Thyroid gland (tissue), 4 donors: ENCODE results near the gene ATL2.

ENCODE experiments used
- POLR2A ChIP-seq, 2 donors: fragments of 450-650 bp; IDR thresholded peaks; one replicate each; pipeline ENCODE4 v1.6.1; 2017; ENCODE audit warnings: antibody characterized with exemption in 2 of 2, mild to moderate bottlenecking in 2 of 2, moderate library complexity in 1 of 2
- TF ChIP-seq, protein P1 (sequence below), 6 experiments: fragments of 200-600 bp in 3 of 6; fragments of 450-650 bp in 3 of 6; sonication (generic) in 3 of 6; IDR thresholded peaks; one replicate each; pipeline ENCODE4 v1.5.1; 2016 to 2019; ENCODE audit warnings: antibody characterized with exemption in 6 of 6, mild to moderate bottlenecking in 2 of 6, inconsistent platforms in 1 of 6, moderate library complexity in 1 of 6

- TF ChIP-seq, protein P1, sequence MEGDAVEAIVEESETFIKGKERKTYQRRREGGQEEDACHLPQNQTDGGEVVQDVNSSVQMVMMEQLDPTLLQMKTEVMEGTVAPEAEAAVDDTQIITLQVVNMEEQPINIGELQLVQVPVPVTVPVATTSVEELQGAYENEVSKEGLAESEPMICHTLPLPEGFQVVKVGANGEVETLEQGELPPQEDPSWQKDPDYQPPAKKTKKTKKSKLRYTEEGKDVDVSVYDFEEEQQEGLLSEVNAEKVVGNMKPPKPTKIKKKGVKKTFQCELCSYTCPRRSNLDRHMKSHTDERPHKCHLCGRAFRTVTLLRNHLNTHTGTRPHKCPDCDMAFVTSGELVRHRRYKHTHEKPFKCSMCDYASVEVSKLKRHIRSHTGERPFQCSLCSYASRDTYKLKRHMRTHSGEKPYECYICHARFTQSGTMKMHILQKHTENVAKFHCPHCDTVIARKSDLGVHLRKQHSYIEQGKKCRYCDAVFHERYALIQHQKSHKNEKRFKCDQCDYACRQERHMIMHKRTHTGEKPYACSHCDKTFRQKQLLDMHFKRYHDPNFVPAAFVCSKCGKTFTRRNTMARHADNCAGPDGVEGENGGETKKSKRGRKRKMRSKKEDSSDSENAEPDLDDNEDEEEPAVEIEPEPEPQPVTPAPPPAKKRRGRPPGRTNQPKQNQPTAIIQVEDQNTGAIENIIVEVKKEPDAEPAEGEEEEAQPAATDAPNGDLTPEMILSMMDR (IDR thresholded peaks at IDR 0.05): no peak
- no peak for TF ChIP-seq POLR2A (IDR thresholded peaks at IDR 0.05)
These were observed 125.1 kb downstream of the ATL2 start for GRCh38 chr2:38251940-38252339.
